GM12801 (cell line): ENCODE measurements around the gene BANF1.

ENCODE experiments used
- TF ChIP-seq, protein P1 (sequence below): IDR thresholded peaks from one replicate; pipeline ENCODE4 v1.5.1; 2011; ENCODE audit warnings: control low read depth; ENCODE audit not compliant: insufficient read length; ENCODE audit errors: extremely low read depth

The BANF1 gene

GRCh38 chr11:66015454-66015881 lies 13.2 kb downstream of the BANF1 start:
- TF ChIP-seq, protein P1, sequence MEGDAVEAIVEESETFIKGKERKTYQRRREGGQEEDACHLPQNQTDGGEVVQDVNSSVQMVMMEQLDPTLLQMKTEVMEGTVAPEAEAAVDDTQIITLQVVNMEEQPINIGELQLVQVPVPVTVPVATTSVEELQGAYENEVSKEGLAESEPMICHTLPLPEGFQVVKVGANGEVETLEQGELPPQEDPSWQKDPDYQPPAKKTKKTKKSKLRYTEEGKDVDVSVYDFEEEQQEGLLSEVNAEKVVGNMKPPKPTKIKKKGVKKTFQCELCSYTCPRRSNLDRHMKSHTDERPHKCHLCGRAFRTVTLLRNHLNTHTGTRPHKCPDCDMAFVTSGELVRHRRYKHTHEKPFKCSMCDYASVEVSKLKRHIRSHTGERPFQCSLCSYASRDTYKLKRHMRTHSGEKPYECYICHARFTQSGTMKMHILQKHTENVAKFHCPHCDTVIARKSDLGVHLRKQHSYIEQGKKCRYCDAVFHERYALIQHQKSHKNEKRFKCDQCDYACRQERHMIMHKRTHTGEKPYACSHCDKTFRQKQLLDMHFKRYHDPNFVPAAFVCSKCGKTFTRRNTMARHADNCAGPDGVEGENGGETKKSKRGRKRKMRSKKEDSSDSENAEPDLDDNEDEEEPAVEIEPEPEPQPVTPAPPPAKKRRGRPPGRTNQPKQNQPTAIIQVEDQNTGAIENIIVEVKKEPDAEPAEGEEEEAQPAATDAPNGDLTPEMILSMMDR, result no peak

DNA sequence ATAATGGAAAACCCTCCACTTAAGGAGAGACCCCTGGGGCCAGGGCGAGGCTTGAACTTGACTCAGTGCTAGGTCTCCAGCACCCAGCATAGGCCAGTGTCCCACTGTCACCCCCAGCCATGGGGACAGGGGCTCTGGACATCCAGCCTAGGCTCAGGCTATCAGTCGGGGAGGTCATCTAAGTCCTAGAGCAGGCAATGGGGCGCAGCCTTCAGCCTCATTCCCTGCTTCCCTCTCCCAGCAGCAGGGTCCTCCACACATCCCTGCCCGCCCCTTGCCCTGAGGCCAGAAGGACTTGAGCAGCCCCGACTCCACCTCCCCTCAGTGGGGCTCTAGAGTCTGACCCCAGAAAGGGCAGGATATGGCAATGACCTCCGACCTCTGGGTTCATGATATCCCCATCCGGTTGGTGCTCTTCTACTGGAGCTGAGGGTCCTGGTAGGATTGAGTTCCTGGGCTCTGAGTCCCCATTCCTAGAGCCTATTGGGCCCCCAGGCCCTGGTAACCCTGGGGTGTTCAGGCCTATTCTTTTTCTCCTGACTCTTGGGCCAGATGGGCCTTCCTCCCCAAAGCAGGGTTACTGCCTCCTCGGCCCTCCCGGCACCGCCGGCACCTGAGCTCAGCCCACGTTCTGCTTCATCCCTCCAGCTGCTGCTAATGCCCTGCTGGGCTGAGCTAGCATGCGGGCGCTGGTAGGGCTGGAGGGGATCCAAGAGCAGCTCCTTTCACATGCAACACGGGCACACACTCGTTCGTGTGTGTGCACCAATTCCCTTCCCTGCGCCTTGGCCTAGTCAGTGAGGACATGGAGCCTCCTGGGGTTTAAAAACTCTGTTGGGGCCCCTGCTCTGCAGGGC lies 13.9 kb downstream of the BANF1 start:
- TF ChIP-seq, protein P1, result no peak

DNA sequence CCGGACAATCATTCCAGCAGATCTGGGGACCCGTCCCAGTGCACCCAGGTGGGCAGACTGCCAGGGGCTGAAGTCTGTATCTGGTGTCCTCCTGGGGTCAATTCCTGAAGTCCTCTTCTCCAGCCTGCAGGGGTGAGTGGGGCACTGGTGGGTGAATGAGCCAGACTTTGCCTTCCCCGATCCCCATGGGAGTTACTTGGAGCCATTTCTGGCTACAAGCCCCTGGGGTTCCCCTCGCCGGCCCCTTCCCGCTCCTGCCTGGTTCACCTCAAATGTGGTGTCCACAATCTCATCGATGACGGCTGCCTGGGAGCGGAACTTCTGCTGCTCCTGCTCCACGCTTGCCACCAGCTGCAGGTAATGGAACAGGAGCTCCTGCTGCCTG lies 14.5 kb downstream of the BANF1 start:
- TF ChIP-seq, protein P1, result no peak

- TF ChIP-seq, protein P1, result no peak
These were observed 15.0 kb downstream of the BANF1 start for GRCh38 chr11:66017321-66017720.

- TF ChIP-seq, protein P1, result no peak
These were observed 17.9 kb downstream of the BANF1 start for GRCh38 chr11:66020212-66020611.

- TF ChIP-seq, protein P1, result no peak
These were observed 18.5 kb downstream of the BANF1 start for GRCh38 chr11:66020618-66021357.

DNA sequence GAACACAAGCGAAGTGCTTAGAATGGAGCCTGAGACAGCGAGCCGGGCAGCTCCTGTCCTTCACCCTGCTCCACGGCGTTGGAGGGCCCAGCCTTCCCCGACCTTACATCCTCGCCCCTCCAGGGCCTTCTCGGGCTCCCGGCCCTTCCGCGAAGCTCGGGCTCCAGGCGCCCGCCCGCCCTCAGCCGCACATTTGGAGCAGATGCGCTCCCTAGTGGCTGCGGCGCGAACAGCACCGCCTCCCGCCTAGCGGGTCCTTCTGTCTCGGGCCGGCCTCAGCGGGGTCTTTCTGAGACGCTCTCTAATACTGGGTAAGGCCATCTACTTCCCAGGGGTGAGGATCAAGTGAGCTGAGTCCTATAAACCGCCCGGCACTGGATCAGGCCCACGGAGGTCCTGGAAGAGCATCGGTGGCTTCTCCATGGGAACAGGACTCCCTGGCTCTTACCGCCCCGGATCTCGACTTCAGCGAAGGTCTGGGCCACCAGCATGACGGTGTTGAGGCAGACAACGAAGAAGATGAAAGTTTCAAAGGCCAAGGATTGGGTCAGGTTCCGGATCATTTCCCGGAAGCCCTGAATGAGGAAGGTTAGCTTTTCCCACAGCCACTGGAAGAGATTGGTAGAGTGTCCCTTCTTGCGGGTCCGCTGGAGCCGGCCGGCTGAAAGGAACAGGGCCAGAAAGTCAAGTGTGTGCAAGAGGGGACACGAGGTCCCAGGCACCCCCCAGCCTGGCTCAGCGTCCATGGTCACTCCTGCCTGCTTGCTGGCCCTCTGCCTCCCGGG lies 20.3 kb downstream of the BANF1 start:
- TF ChIP-seq, protein P1, result no peak
